Stimulated activated CD4-positive, alpha-beta T cell treated with anti-CD3 and anti-CD28 coated beads, Interleukin-2, amount 100 ng/mL, for 48 hours (primary cell): ENCODE measurements around the gene PLEKHJ1.
"Not testable (repeated sequence)": the region's sequence is repeated elsewhere in the genome, so short reads cannot be mapped to it uniquely, and the experiment has no call there.

ENCODE experiments used
- DNase-seq, 2 donors: peaks; one replicate each; pipeline ENCODE4 v3.0.0-alpha.2; 2020

The PLEKHJ1 gene

GRCh38 chr19:2216361-2217225 lies 19.5 kb downstream of the PLEKHJ1 start:
- no peak for DNase-seq

DNA sequence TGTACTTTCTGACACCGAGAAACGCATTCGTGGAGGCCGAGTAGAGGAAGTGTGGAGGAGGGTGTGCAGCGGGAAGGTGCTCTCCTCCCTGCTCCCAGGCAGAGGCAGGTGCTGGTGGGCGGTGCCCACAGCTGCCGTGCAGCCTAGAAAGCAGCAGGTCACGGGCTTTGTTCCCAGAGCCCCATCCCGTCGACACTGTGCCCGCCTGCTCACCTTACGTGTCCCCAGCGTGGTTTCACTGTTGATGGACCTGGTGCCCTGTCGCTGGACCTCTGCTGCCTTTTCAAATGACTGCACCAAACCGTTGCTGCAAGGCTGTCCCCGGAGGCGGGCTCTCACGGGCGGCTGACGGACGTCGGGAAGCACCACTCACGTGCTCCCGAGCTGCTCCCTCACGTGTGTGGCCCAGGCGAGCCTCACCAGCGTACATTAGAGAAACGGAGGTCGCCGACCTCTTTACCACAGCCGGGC lies 20.8 kb downstream of the PLEKHJ1 start:
- peak in 1 of 2 donors; percentile 23 for DNase-seq

GRCh38 chr19:2214251-2214650 lies 21.9 kb downstream of the PLEKHJ1 start:
- no peak for DNase-seq

GRCh38 chr19:2213799-2214198 lies 22.3 kb downstream of the PLEKHJ1 start:
- DNase-seq: no peak

- no peak for DNase-seq
Measured at GRCh38 chr19:2212861-2213711, 23.0 kb downstream of the PLEKHJ1 start.

DNA sequence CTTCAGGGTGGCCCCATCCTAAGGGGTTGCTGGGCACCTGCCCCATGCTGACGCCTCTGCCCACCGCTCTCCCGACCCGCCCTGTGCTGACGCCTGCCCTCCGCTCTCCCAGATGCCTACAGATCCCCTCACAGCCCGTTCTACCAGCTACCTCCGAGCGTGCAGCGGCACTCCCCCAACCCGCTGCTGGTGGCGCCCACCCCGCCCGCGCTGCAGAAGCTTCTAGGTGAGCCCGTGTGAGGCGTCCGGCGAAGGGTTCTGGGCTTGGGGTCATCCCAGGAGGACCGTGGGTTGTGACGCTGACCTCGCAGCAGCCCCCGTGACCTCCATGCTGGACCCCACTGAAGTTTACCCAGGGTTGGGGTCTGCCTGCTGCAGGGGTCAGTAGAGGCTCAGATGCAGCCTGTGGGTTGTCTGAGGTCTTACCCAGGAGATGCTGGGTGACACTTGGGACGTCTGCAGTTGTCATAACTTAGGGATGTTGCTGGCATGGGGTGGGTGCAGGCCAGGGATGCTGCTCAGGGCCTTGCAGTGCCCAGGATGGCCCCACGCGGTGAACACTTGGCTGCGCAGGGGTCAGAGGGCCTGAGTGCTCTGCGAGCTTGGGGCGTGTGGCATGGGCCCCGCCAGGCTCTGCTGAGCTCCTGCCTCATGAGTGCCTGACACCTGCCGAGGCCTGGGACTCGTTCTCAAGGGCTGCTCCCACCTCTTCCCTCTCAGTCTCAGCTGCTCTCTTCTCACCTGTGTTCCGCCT lies 25.0 kb downstream of the PLEKHJ1 start:
- DNase-seq: no peak

DNA sequence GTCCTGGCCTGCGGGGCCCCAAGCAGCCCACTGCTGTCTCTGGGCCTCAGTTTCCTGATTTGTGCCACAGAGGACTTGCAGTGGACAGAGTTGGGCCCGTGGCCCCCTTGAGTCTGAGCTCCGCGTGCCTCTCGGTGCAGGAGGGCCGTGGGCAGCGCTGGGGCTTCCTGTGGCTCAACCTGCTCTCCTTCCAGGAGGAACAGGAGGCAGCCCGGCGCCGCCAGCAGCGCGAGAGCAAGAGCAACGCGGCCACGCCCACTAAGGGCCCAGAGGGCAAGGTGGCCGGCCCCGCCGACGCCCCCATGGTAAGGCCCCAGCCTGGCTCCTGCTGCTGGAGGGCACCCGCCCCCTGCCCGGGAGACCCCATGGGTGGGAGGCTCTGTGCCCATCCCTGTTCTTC lies 25.9 kb downstream of the PLEKHJ1 start:
- no peak for DNase-seq

- DNase-seq: no peak
Measured at GRCh38 chr19:2209408-2209807, 26.7 kb downstream of the PLEKHJ1 start.

GRCh38 chr19:2208975-2209374 lies 27.2 kb downstream of the PLEKHJ1 start:
- no peak for DNase-seq

GRCh38 chr19:2207991-2208860 lies 27.9 kb downstream of the PLEKHJ1 start:
- DNase-seq: no peak

GRCh38 chr19:2207008-2207407 lies 29.1 kb downstream of the PLEKHJ1 start:
- no peak for DNase-seq

- DNase-seq: no peak
Measured at GRCh38 chr19:2202366-2202765, 33.8 kb downstream of the PLEKHJ1 start.

GRCh38 chr19:2201473-2202148 lies 34.5 kb downstream of the PLEKHJ1 start:
- no peak for DNase-seq

DNA sequence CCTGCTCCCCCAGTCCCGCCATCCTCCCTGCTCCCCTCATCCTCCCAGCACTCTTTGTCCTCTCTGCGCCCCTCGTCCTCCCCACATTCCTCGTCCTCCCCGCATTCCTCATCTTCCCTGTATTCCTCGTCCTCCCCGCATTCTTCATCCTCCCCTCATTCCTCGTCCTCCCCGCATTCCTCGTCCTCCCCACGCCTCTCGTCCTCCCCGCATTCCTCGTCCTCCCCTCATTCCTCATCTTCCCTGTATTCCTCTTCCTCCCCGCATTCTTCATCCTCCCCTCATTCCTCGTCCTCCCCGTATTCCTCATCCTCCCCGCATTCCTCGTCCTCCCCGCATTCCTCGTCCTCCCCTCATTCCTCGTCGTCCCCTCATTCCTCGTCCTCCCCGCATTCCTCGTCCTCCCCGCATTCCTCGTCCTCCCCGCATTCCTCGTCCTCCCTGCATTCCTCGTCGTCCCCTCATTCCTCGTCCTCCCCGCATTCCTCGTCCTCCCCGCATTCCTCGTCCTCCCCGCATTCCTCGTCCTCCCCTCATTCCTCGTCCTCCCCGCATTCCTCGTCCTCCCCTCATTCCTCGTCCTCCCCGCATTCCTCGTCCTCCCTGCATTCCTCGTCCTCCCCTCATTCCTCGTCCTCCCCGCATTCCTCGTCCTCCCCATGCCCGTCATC lies 35.4 kb downstream of the PLEKHJ1 start:
- not testable (repeated sequence) for DNase-seq

GRCh38 chr19:2199861-2200623 lies 36.1 kb downstream of the PLEKHJ1 start:
- no peak for DNase-seq

- no peak for DNase-seq
Measured at GRCh38 chr19:2199215-2199614, 36.9 kb downstream of the PLEKHJ1 start.

GRCh38 chr19:2198317-2198716 lies 37.8 kb downstream of the PLEKHJ1 start:
- no peak for DNase-seq

- DNase-seq: no peak
Measured at GRCh38 chr19:2197270-2197669, 38.9 kb downstream of the PLEKHJ1 start.

DNA sequence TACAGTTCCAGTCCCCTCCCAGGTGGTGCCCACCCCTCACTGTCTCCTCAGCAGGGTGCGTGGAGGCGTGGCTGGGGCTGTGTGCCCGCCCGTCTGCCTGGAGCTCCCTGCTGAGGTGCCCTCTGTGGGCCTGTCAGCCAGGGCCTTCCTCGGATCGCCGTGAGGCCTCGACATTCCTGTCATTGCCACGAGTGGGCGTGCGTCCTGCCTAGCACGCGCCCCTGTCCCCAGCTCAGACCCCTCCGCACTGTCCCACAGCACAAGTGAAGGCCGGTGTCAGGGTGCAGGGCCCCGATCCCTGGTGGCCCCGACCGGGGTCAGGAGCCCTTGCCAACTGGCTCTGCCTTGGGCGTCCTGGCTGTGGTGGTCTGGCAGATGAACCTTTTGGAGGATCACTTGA lies 40.2 kb downstream of the PLEKHJ1 start:
- DNase-seq: no peak

DNA sequence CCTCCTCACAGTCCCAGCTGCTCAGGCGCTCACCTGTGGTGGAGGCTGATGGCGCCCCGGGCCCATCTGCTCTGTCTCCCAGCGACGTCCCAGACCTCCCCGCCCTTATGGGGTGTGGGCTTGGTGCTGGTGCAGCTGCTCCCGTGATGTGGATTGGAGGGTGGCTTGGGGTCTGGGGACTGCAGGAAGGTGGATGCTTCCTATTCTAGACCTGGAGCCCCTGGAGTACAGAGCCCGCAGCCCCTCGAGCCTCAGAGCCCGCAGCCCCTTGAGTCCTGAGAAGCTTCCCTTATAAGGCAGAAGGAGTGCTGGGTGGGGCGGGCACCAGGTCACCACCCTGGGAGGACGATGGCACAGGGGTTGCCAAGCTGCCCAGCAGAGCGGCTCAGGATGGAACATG lies 40.8 kb downstream of the PLEKHJ1 start:
- no peak for DNase-seq
